ENCODE measurements around the gene STRADB. TPM values are rescaled to one million over a fixed set of nuclear protein-coding genes. Genes with fewer than 3 reads are reported as not detected.
"Not testable (repeated sequence)": the region's sequence is repeated elsewhere in the genome, so short reads cannot be mapped to it uniquely, and the experiment has no call there.

STRADB gene
- polyA plus RNA-seq, 1 donor: 43.3 TPM

- DNase-seq: no peak
Measured at GRCh38 chr2:201432038-201432620, 19.4 kb upstream of the STRADB start.

GRCh38 chr2:201432621-201433393 lies 18.7 kb upstream of the STRADB start:
- peak; percentile 48 for DNase-seq

- DNase-seq: no peak
Measured at GRCh38 chr2:201433394-201433995, 18.0 kb upstream of the STRADB start.

- no peak for DNase-seq
Measured at GRCh38 chr2:201436141-201436540, 15.4 kb upstream of the STRADB start.

- DNase-seq: not testable (repeated sequence)
Measured at GRCh38 chr2:201439336-201439922, 12.1 kb upstream of the STRADB start.

- no peak for DNase-seq
Measured at GRCh38 chr2:201440182-201440581, 11.4 kb upstream of the STRADB start.

- no peak for DNase-seq
Measured at GRCh38 chr2:201441409-201441808, 10.1 kb upstream of the STRADB start.

- no peak for DNase-seq
Measured at GRCh38 chr2:201444746-201445465, 6.6 kb upstream of the STRADB start.

- DNase-seq: no peak
Measured at GRCh38 chr2:201447086-201447485, 4.5 kb upstream of the STRADB start.

GRCh38 chr2:201448061-201448460 lies 3.5 kb upstream of the STRADB start:
- no peak for DNase-seq

- no peak for DNase-seq
Measured at GRCh38 chr2:201448701-201449100, 2.8 kb upstream of the STRADB start.

- no peak for DNase-seq
Measured at GRCh38 chr2:201450954-201451291, 617 bp upstream of the STRADB start.

GRCh38 chr2:201452058-201452921 lies 750 bp downstream of the STRADB start:
- DNase-seq: no peak

GRCh38 chr2:201452922-201453643 lies 1.5 kb downstream of the STRADB start:
- no peak for DNase-seq

- no peak for DNase-seq
Measured at GRCh38 chr2:201458381-201458780, 6.8 kb downstream of the STRADB start.

- DNase-seq: no peak
Measured at GRCh38 chr2:201460532-201460931, 9.0 kb downstream of the STRADB start.

GRCh38 chr2:201464547-201464946 lies 13.0 kb downstream of the STRADB start:
- no peak for DNase-seq

GRCh38 chr2:201465524-201465971 lies 14.0 kb downstream of the STRADB start:
- DNase-seq: no peak

GRCh38 chr2:201466050-201466675 lies 14.6 kb downstream of the STRADB start:
- peak; percentile 82 for DNase-seq

- DNase-seq: no peak
Measured at GRCh38 chr2:201467666-201468065, 16.1 kb downstream of the STRADB start.

Data from hindlimb muscle (tissue), 1 donor.